Skeletal muscle cell (primary cell): ENCODE data around the gene ZNF335.
"Not testable (repeated sequence)": the region's sequence is repeated elsewhere in the genome, so short reads cannot be mapped to it uniquely, and the experiment has no call there.

Experiments used
- DNase-seq: peaks from one replicate; pipeline ENCODE4 v3.0.0-alpha.2; 2010; ENCODE audit warnings: low read depth
- H3K4me3 ChIP-seq: 2 replicates; pipeline ENCODE4 v1.5.1; 2011; ENCODE audit warnings: low read depth, mild to moderate bottlenecking, control low read depth, low read length, moderate library complexity

ZNF335 gene

DNA sequence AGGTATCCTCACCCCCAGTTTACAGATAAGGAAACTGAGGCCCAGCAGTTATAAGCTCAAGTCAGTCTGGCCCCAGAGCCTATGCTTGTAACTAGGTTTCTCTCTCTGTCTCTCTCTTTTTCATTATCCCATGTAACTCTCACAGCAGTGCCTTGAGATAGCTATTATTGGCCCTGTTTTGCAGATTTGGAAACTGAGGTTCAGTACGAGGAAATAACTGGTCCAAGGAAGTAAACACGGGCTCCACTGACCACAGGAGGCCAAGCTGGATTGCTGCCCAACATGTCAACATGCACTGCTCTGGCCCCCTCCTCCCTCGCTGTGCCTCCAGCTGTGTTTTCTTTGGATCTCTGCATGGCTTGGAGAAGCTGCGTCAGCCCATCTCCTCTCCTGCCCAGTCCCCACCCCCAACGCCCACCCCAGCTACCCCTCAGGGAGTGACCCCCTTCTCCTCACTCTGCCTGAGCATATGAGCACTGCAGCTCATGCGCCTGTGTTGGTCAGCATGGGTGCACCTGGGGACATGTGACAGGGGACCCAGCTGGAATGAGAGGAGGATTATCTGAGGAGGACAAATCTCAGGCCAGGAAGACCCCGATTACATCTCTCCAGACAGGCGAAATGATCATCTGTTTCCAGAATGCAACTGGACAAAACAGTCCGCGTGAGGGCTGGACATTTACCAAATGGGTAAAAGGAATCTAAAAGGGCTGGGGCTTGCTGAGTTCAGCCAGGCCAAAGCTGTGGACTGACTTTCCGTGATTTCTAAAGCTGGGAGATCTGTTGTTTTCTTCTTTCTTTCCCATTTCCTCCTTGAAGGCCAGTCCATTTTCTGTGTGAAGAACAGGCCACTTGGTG lies 52.2 kb downstream of the ZNF335 start:
- peak; percentile 86 for DNase-seq
- no peak overlapping the region for H3K4me3 ChIP-seq

DNA sequence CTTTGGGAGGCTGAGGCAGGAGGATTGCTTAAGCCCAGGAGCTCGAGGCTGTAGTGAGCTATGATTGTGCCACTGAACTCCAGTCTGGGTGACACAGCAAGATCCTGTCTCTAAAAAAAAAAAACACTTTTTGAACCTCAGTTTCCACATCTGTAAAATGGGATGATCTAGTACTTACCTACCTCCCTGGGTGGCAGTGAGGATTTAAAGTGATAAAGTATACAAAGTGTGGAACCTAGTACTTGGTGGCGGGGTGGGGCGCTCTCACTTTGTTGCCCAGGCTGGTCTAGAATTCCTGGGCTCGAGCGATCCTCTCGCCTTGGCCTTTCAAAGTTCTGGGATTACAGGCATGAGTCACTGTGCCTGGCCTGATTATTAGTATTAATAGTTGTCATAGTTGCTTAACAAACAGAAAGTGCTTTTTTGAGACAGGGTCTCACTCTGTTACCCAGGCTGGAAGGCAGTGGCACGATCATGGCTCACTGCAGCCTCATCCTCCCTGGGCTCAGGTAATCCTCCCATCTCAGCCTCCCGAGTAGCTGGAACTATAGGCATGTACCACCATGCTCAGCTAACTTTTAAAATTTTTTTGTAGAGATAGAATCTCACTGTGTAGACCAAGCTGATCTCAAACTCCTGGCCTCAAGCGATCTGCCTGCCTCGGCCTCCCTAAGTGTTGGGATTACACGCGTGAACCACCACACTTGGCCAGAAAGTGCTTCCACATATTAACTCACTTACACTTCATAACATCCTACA lies 53.0 kb downstream of the ZNF335 start:
- DNase-seq: no peak
- no peak overlapping the region for H3K4me3 ChIP-seq

DNA sequence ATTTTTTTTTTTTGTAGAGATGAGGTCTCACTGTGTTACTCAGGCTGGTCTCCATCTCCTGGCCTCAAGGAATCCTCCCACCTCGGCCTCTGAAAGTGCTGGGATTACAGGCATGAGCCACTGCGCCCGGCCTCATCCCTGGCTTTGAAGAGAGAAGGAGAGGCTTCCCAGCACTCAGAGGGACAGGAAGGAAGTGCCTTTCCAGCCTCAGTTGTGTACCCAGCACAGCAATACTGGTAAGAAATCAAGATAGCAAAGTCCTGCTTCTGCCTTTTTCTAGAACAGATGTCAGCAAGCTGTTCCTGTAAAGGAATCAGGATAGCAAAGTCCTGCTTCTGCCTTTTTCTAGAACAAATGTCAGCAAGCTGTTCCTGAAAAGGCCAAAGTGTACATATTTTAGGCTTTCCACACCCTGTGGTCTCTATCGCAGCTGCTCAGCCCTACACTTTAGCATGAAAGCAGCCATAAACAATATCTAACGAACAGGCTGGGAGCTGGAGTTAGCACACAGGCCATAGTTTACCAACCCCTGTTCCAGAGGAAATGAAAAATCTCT lies 53.7 kb downstream of the ZNF335 start:
- peak; percentile 60 for DNase-seq
- no peak overlapping the region for H3K4me3 ChIP-seq

DNA sequence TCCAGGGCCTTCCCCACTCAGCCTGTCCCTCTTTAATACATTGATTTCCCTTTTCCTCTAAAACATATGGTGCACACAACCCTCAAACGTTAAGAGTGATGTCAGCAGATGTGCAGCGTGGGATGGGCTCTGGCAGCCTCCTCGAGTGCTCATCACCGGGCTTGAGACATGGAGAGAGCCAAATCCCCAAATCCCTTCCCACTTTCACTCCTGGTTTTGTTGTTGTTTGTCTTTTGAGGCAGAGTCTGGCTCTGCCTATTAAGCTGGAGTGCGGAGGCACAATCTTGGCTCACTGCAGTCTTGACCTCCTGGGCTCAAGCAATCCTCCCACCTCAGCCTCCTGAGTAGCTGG lies 54.2 kb downstream of the ZNF335 start:
- peak; percentile 76 for DNase-seq
- H3K4me3 ChIP-seq: no peak overlapping the region

DNA sequence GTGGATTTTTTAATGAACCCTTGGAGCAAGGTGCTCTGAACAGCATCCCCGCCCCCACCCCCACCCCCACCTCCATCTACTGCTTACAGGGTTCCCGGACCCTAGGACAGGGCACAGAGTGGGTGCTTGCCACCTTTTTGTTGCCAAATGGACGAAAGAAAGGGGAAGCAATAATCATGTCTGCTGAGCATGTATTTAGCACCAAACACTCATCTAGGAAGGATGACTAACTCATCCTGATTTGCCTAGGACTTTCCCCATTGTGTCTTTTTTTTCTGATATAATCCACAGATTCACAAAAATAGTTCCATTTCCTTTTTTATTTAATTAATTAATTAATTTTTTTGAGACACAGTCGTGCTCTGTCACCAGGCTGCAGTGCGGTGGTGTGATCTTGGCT lies 58.9 kb downstream of the ZNF335 start:
- DNase-seq: no peak

DNA sequence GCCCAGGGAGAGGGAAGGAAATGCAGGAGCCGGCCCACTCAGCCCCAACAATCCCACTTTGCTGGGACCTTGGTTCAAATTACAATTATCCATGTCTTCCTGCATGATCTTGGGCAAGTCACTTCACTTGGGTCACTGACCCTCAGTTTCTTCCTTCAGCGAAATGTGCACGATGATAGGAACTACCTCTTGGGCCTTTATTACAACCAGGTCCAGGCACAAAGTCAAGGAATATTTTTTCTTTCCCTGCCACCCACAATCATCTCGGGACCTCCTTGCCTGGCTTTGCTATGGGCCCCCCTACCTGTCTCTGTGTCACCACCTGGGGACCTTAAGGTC lies 59.7 kb downstream of the ZNF335 start:
- peak overlapping the region; percentile 54 for H3K4me3 ChIP-seq

More for the DNA sequence above, 58.9 kb downstream of the ZNF335 start:
- no peak overlapping the region for H3K4me3 ChIP-seq

DNA sequence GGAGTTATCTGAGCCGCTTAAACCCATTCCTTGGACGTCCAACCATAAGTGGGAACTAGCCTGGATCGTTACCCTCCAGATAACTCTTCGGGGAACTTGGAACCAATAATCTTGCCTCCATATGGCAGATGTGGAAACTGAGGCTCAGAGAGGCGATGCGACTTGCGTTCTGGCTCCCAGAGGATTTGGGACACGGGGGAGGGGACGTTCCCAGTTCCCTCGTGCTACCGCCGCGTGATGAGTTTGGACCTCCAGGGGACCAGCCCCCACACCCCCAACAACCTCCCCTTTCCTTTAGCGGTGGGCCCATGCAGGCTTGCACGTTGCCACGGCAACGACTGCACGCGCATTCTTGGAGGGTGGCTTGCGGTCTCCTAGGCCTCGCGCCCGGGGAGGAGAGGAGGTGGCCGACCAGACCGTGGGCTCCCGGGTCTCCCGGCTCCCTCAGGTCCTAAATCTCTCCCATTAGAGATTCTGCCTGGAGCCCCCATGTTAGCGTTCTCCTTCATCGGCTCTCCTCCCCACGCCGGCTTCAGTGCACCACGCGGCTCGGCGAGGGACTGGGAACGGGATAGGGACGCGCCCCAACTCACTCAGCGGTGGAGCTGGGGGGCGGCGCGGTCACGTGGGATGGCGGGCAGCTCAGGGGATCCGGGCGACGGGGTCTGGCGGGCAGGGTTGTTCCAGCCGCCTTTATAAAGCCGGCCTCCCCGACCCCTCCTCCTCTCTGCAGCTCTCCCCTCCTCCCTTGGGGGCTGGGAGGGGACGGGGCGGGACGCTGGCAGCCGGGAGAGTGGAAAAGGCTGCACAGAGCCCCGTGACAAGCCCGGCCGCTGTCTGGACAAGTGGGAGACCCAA lies 60.3 kb downstream of the ZNF335 start, which contains the start of gene PLTP:
TSS of gene PLTP (minus strand) at position 670 of the 858 bp plus-strand sequence. CDS start 703 bp downstream, outside the sequence.
- H3K4me3 ChIP-seq: peak within 1 kb of the TSS; percentile 54
- no peak for DNase-seq

More for the DNA sequence above, 59.7 kb downstream of the ZNF335 start:
- no peak for DNase-seq

DNA sequence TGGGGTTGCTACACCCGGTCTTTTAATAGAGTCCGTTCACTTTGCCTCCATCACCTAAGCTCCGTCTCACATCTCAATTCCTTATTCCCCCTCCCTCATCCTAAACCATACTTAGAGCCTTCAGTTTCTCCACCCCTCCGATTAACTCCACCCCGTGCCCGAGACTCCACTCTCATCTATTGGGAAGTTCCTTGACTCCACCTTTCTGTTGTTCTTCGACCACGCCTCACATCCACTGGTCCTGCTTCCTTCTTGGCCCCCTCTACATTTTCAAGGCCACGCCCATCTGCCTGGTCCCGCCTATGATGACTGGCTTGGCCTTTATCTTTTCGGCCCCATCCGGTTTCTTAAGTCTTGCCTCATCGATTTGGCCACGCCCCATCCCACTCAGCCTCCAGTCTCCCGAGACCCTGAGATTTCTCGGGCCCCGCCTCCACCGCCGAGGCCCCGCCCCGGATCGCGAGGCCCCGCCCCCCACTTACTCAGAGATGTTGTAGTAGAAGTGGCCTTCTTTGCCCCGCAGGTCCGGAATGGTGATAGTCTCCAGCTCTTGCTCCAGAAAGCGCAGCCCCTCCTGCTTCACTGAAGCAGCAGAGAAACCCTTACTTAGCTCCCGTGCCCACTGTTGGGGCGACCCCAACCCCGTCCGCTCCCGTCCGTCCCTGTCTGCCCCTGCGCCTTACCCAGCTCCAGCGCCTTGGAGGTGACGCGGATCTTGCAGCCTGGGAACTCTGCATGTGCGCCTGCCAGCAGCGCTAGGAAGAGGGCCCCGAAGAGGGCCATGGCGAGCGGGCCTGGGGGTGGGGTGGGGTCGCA lies 61.1 kb downstream of the ZNF335 start:
- peak; percentile 99 for DNase-seq
- peak overlapping the region; percentile 54 for H3K4me3 ChIP-seq

DNA sequence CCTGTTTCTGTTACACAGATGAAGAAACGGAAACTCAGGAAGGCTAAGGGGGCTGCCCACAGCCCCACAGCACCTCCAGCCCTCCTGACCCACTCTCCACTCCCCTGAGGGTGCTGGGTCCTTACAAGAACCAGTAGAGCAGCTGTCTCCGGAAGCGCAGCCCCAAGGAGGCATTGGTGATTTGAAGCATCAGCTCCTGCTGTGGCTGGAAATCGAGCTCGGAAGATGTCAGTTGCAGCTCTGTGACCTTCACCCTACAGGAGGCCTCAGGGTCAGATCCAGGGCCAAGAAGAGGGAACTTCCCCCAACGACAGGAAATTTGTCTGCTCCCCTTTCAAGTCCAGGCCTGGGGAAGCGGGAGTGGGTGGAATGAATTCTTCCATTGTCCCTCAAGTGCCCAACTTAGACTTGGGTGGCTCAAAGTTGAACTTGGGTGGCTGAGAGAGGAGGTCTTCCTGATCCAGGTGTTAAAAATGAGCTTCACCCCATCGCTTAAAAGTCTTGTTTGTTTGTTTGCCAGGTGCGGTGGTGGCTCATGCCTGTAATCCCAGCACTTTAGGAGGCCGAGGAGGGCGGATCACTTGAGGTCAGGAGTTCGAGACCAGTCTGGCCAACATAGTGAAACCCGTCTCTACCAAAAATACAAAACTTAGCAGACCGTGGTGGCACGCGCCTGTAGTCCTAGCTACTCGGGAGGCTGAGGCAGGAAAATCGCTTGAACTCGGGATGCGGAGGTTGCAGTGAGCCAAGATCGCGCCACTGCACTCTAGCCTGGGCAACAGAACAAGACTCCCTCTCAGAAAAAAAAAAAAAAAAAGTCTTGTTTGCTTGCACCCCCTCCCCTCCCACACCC lies 62.0 kb downstream of the ZNF335 start:
- DNase-seq: no peak
- peak overlapping the region; percentile 27 for H3K4me3 ChIP-seq

DNA sequence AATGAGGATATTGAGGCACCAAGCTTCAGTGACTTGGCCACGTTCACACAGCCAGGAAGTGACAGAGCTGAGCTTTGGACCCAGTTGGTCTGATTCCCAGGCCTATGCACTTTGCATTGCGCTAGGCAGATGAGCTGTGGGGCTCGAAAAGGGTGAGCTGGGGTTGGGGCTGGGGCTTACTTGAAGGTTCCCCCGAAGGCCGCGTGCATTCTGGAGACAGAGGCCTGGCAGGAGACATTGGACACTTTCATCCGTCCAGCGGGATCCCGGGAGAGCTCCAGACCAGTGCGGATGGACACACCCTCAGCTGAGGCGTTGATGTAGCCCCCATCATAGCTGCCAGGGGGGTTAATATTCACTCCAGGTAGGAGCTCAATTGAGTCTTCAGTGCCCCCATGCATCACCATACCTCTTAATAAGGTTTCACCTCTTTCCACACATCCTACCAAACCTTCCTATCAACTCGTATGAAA lies 62.6 kb downstream of the ZNF335 start:
- no peak for DNase-seq
- no peak overlapping the region for H3K4me3 ChIP-seq

DNA sequence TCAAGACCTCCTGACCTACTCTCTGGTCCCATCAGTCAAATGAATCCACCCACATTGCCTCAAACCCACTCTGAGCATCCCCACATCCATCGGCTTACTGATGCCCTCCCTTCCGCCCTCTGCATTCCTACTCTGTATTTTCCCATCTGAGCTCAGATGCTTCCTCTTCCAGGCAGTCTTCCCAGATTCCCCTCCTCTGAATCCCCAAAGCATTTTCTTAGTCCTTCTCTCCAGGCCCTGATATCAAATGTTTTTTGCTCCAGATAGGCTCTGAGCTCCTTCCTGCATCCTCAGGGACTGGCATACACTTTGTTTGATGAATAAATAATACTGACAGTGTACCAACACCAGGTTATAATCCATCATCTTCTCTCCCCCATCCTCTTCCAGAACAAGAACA lies 63.9 kb downstream of the ZNF335 start:
- DNase-seq: no peak
- H3K4me3 ChIP-seq: no peak overlapping the region

DNA sequence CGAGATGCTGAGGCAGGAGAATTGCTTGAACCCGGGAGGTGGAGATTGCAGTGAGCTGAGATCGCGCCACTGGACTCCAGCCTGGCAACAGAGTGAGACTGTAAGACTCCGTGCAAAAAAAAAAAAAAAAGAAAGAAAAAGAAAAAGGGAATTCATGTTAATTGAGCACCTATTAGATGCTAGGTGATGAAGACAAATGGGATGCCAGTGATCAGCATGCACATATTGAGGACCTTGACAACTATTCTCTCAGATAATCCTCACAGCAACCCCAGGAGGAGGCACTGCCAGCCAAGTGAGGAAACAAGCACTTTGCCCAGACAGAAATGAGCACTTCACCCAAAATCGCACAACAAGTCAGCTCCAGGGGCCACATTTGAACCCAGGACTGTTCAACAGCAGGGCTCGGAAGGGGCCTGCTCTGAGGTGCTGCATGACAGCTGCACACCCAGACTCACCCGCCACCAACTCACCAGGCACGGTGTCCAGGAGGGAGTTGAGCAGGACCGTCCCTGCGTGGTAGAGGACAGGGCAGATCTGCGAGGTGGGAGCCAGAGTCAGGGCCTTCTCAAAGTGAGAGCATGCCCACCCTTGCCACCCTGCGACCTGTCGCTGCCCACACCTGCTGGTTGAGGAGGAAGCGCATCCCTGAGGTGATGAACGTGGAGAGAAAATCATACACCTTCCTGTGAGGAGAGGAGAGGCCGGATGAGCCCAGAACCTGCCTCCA lies 64.6 kb downstream of the ZNF335 start:
- H3K4me3 ChIP-seq: no peak overlapping the region
- no peak for DNase-seq

DNA sequence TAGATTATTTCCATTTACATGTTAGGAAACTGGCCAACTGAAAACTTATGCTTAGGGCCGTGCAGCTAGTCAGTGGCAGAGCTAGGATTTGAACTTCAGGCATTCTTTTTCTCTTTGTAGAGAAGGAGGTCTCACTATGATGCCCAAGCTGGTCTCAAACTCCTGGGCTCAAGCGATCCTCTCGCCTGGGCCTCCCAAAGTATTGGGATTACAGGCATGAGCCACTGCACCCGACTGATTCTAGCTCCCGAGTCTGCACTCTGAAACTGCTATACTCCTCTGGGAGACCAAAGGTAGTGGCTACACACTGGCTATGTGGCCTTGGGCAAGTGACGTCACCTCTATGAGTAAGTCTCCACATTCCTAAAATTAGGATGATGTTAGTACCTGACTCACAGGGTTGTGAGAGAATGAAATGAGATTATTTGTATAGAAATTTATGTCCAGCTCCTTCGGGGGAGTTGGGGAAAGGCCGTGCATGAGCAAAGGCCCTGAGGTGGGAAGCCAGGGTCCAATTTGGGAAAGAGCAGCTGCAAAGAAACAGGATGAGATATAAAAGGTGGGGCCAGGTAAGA lies 66.4 kb downstream of the ZNF335 start:
- DNase-seq: no peak
- no peak overlapping the region for H3K4me3 ChIP-seq

DNA sequence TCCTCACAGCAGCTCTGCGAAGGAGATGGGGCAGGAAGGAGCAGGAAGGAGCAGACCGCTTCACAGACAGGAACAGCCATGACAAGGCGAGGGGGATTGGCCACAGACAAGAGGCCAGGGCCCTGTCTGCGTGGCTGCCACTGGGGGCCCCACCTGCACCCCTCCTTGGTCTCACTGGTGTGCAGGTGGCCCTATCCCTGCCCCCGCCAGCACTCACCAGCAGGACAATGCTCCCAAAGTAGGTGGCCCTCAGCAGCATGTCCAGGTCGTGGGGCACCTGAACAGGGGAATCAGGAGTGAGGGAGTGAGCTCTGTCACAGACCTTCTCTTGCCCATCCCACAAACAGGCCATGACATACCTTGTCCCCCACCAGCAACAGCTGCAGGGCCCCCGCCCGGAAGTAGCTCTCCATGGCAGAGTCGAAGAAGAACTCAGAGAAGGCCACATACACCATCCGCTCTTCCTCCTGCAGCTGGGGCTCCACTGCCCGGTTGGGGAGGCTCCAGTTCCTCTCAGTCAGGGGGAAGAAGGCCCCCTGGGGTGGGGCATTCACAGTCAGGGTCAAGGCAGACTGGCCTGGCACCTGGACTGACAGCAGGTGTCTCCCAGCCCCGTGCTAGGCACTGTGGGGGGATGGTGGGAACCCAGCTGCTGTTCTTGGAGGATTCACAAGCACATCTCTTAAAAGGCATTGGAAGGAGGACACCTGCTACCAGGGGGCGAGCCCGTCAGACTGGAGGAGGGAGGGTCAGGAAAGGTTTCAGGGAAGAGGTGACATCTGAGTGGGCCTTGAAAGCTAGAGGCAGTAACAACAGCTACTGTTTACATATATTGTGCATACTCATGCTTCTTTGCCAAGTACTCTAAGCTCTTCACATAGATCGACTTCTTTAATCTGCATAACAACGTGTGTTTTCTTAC lies 67.2 kb downstream of the ZNF335 start:
- H3K4me3 ChIP-seq: no peak overlapping the region
- no peak for DNase-seq

DNA sequence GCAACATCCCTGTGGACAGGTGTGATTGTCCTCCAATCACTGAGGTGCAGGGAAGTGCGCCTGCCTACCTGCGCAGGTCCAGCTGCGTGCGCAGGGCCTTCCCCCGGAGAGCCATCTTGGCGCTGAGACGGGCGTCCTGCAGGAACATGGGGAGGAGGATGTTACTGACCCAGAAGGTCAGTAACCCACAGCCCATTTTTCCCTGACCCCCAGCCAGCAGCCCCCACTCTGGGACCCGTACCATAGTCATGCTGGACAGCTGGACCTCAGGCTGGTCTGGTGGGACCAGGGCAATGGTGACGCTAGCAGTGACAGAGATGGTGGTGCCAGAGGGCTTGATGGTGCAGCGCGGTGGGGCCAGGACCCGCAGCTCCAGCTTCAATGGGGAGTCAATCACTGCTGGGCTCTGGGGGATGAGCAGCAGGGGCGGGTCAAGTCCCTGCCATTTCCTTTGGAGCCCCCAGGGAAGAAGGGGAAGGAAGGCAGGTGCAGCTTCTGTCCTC lies 69.8 kb downstream of the ZNF335 start:
- H3K4me3 ChIP-seq: no peak overlapping the region
- DNase-seq: no peak

DNA sequence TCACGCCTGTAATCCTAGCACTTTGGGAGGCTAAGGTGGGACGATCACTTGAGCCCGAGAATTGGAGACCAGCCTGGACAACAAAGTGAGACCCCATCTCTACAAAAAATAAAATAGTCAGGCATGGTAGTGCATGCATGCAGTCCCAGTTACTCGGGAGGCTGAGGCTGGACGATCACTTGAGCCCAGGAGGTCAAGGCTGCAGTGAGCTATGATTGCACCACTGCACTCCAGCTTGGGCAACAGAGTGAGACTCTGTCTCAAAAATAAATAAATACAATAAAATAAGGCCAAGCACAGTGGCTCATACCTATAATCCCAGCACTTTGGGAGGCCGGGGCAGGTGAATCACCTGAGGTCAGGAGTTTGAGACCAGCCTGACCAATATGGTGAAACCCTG lies 70.7 kb downstream of the ZNF335 start:
- not testable (repeated sequence) for DNase-seq, H3K4me3 ChIP-seq
